TTC549 (cell line): Measurements from ENCODE around the gene RCAN1.
"Not testable (repeated sequence)": the region's sequence is repeated elsewhere in the genome, so short reads cannot be mapped to it uniquely, and the experiment has no call there.

Experiments used
- FAIRE-seq: peaks from 2 replicates; lab custom pipeline; 2012; peaks lifted over from hg19 to GRCh38; lab: Jason Lieb, UNC

Gene RCAN1

GRCh38 chr21:34621434-34622350 is 6.8 kb upstream of the RCAN1 start:
- FAIRE-seq, result no peak

DNA sequence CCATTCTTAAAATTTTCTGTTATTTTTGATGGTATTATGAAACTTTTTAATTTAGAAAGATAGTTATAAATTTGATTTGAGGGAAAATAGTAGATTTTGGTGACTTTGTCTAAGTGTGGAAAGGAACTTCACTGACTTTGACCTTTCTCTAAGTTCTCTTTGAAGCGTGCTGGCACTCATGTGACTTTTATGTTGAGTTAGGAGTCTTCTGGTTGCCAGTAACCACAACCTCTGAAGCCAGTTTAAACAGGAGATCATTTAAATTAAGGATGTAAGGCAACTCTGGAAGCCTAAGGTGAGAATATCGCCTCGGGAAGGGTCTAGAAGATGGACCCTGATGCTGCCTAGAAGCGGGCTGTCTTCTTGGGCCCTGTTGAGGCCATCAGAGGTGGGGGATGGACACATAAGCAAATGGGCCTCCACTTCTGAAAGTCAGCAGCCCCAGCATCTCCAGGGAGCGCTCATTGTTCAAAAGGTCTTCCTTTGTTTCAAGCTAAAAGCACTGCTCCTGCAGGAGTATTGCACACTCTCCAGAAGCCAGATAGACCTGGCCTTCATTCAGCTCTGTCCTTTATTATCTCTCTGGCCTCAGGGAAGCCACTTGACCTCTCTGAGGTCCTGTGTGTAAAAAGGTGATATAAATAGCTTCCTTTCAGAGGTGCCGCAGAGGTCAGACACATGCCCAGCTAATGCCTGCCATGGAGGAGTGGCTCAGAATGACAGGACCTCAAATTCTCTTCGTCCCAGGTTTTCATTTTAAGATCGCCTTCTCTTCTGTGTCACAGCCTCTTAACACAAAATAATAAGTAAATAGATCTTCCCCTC is 5.1 kb upstream of the RCAN1 start:
- no peak for FAIRE-seq

DNA sequence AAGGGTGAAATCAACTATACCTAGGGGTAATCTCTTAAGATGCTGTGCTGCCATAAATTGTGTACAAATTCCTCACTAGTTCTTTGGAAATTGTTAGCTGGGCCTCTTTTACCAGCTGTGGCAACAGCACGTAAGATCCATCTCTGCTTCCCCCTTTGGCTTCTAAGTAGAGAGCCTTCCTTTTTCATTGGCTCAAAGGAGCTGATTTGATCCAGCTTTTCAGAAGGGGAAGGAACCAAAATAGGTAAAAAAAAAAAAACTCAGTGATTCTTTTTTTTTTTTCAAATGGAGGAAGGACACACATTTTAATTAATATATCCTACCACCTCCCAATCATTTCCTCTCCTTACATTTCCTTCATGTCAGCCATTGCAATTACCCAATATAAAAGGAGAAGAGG is 4.0 kb upstream of the RCAN1 start:
- FAIRE-seq, result no peak

DNA sequence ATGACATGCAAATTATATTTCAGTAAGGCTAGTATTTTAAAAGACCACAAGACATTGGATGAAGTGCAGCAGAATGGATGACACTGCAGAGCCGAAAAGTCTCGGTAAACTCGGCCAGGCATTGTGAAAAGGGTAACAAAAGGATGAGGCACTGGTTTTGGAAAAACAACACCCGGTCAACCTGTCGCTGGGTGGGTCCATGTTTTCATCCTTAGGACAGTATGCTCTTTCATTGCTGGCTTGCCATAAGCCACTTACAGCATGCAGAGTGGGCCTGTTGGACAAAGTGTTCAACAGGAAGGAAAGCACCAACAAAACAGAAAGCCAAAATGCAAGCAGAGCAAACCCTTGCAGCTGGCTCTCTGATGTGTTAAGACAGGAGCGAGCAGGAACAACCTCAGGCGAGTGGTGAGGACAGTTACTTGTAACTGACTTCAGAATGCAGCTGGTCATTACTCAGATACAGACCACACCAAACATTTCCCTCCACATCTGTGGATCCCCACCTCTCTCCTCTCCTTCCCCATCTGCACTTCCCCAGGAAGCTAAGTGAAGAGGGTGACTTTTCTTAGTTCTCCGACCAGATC is 2.9 kb upstream of the RCAN1 start:
- no peak for FAIRE-seq

DNA sequence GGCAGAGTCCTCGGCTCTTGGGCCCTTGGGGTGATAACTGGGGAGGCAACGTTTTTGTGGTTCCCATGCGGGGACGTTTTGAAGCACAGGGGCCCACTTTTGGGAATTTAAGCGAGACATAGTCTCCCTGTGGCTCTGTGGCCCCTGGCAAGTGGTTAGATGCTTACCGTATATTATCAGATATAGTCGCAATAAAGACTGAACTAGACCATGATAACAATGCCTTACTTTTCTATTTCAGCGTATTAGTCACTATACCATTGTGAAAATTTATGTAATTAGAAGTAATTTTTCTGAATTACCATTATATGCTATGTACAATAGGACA is 538 bp upstream of the RCAN1 start:
- no peak for FAIRE-seq

DNA sequence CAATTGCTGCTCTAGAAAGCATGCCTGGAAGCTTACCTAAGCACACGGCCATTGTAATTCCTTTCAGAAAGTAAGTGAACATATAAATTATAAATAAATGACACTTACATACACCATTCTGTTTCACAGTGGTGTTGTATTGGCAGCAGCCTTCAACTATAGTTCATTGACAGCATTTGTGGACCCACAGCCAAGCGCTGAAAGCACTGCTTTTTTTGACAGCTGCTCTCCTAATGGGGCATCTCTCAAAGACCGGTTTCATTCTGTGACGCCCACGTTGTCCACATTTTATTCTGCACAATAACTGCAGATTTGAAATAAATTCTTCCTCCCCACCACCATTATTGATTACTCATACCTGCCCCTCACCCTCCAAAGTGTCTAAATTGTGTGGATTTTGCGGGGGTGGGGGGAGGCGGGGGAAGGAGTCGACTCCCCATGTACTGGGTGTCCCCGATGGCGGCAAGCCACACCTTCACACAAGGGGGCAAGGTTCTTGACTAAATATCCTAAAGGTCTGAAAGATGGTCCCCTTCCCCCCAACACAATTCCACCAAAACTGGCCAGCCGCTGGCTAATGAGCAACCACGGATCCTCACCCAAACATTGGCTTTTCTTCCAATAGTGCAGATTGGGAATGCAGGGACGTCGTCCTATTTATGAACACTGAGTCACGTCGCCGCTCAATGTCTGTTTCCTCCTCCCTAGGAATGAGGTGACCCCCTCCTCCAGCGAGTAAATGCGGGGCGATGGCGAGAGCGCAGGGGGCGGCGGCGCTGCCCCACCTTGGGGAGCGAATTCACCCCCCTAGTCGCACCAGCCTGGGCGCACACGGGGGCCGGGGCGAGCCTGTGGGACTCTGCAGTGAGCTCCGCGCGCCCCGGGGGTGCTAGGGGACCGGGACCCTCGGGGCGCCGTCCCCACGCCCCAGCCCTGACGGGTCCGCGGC is 960 bp downstream of the RCAN1 start:
- FAIRE-seq, result no peak

DNA sequence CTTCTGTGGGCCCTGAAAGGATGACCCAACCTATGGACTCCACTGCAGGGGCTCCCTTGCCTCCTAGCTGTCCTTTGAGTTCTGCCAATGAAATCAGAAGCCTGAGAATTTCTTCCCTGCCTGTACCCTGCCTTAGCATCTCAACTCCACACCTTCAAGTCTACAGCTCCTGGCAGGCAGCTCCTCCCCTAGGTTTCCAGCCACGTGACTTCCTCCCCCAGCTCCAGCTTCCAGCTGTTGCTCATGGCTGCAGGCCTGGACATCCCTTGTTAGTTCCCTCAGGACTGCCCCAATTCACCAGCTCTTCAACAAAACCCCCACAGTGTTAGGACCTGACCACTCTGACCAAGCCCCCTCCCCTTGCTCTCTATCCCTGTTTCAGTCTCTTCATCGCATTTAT is 2.4 kb downstream of the RCAN1 start:
- no peak for FAIRE-seq

GRCh38 chr21:34612056-34612455 is 2.9 kb downstream of the RCAN1 start:
- no peak for FAIRE-seq

GRCh38 chr21:34611528-34611927 is 3.4 kb downstream of the RCAN1 start:
- FAIRE-seq, result no peak

DNA sequence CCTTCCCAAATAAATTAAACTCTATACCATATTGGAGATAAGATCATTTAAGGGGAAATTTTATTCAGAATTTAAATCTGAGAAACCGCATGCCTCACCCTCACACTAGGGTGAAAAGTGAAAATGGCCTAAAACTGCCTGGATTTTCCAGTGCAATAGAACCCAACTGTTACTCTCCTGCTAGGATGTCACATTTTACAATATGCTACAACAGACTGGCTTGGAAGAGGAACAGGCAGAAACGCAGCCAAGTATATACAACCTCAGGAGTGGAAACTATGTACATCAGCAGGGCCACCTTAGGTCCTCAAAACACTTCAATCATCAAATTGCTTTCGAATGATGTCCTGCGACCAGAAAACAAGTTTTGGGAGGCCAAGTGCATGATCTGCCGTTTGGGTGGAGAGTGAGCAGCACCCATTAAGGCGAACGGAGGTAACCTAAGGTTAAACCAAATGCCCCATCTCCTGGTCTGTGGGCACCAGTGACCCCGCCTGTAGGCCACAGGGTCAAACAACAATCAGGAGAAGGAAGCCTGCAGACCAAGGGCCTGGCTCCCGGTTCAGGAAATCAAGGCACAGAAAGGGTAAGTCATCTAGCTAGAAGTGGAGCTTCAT is 4.9 kb downstream of the RCAN1 start:
- no peak for FAIRE-seq

GRCh38 chr21:34609244-34609932 is 5.5 kb downstream of the RCAN1 start:
- no peak for FAIRE-seq

DNA sequence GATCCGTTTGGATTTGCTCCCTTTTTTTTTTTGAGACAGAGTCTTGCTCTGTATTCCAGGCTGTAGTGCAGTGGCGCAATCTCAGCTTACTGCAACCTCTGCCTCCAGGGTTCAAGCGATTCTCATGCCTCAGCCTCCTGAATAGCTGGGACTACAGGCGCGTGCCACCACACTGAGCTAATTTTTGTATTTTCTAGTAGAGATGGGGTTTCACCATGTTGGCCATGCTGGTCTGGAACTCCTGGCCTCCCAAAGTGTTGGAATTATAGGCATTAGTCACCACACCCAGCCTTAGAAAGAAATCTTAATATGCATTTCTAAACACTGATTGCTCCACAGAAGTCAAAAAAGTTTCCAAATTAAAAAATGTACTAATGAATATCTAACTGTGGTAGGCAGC is 7.5 kb downstream of the RCAN1 start:
- not testable (repeated sequence) for FAIRE-seq

DNA sequence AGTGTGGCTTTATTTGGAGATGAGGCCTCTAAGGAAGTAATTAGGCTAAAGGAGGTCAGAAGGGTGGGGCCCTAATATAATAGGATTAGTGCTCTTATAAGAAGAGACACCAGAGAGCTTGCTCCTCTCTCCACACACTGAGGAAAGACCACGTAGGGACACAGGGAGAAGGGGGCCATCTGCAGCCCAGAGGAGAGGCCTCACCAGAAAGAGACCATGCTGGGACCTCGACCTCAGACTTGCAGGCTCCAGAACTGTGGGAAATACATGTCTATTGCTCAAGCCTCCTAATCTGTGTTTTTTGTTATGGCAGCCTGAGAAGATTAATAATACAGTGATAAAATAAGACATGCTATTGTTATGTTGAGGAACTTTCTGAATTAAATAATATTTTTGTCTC is 8.3 kb downstream of the RCAN1 start:
- FAIRE-seq, result no peak

DNA sequence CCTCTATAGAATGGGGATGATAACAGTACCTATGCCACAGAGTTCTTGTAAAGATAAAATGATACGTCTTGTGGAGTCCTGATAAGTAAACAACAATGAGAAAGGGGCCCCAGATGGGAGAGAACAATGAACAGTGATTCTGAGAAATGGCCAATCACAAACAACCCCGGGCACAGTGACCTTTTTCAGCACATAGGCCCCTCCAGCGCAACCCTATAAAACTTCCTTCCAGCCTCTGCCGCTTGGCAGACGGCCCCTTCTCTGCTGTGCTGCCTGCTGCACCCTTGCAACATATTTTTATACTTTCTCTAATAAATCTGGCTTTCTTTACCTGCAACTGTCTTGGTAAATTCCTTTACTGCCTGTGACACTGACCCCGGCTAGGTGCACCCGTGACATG is 8.9 kb downstream of the RCAN1 start:
- no peak for FAIRE-seq

- FAIRE-seq, result not testable (repeated sequence)
Measured at GRCh38 chr21:34604956-34605355, 10.0 kb downstream of the RCAN1 start.

DNA sequence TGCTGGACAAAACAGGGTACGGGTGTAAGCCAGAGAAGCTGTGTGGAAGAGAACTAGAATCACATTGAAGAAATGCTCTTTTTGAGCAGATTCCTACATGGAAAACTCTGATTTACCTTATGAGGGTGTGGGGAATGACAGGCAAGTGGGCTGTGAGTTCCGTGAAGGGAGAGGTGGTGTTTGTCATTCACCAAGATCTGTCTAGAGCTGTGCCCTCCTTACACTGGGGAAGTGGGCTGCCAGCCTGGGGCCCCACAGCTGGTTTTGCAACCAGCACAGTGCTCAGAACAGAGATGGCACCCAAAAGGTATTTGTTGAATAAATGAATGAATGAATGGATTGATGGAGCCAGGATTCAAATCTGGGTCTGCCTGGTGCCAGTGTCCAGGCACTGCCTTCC is 10.4 kb downstream of the RCAN1 start:
- no peak for FAIRE-seq

DNA sequence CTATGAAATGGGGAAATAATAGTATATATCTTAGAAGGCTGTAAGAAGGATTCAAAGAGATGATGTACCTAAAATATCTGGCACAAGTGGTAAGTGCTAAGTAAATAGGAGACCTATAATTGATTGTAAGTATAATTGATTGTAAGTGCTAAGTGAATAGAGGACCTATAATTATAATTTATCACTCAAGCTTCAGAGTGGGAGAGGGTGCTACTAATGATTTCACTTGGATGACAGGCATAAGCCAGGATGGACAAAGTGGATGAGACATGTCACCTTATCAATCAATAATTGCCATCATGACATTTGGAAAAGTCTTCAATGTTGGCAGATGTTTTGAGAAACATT is 11.2 kb downstream of the RCAN1 start:
- FAIRE-seq, result no peak

DNA sequence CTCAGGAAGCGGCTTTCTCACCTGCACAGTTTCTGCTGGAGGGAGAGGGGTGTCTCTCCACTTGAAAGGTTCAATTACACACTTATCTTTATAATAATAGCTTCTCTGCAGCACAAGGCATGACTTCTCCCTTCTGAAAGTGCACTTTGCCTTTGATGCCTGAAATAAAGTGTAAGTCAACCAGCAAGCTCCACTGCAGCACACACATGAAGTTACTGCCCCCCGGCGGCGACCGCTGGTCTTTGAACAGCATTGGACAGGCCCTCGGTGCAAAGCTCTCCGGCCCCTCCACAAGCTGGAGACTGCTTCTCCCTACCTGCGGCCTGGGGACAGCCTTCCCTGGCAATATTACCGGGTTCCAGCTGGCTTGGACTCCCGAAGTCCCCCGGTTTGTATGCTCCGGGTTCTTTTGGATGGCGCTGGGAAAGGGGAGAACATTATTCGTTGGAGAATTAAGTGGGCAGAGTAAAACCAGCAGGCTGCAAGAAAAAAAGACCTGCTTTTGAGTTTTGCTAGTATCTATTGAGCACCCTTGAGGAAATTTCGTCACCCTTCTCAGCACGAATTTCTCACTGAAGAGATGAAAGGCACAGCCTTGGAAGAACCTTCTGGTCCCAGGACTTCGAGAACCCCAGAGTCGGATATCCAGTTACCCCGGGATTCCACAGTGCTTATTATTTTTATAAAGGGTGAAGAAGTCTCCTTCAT is 11.8 kb downstream of the RCAN1 start:
- no peak for FAIRE-seq

DNA sequence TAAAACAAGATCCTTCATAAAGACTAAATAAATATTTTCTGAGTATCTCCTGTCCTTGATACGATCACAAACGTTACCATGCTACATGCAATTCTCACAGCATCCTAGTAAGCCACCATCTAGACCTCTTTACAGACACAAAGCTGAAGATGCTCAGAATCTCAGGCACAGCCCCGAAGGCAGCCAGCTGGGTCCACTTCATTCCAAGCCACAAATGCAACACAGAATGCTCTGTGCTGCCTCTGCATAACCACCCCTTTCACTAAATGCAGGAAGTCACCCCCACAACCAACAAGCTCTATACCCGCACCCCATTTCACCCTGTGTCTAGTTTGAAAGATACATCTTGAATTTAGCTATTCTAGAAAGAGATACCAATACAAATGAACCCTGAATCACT is 12.9 kb downstream of the RCAN1 start:
- FAIRE-seq, result no peak

DNA sequence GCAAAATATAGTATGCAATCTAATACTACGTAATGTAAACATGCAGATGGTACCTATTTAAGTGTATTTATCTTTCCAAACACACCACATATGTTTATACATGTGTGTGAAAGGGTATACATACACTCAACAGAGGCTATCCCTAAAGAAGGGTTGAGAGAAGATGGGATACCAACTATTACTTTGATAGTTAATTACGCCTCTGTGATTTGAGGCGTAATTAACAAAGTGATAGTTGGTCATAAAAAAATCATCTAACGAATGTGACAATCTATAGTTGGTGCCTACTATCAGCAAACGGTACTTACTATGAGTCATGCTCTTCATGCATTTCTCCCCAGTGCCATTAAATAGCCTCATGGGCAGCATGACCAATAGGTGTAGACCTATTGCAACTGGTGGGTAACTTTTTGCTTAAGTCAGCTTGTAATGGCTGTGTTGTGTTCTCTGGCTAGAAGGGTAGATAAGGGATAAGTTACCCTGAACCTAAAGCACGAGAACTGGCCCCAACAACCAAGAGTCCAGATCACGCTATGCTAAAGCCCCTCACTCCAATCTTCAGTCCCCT is 15.3 kb downstream of the RCAN1 start:
- FAIRE-seq, result no peak
